ENCODE results near the gene EWSR1. TPM values are rescaled to one million over a fixed set of nuclear protein-coding genes. Genes with fewer than 3 reads are reported as not detected.
A peak's percentile ranks its signal among the peaks of the same experiment; 100 is the strongest.

The EWSR1 gene
- polyA plus RNA-seq, 1 donor from 2014 or later = 277 TPM

GRCh38 chr22:29300807-29301601, 32.9 kb downstream of the EWSR1 start:
- Histone ChIP-seq H3K4me2 (ENCODE audit: low read length) (no peak overlapping the region), H3K9me3 (ENCODE audit: low read length) (no peaks in the 10 kb centered on the region), H3K27ac (ENCODE audit: low read length) (no peak overlapping the region), H3F3A (ENCODE audit: insufficient read depth, low read length, poor library complexity, severe bottlenecking) (no peaks in the 10 kb centered on the region), H3K79me2 (replicated peaks; ENCODE audit: insufficient read depth, low read length) (no peaks in the 10 kb centered on the region), H3K27me3 (ENCODE audit: insufficient read depth, low read depth, low read length) (peaks cover 5% of the 10 kb centered on the region), H3K4me3 (ENCODE audit: low read length) (no peak overlapping the region), H3K9ac (ENCODE audit: low read length) (no peak overlapping the region), H4K20me1 (ENCODE audit: insufficient read depth) (no peaks in the 10 kb centered on the region), H2AFZ (ENCODE audit: low read depth, low read length) (no peak overlapping the region), H3K36me3 (ENCODE audit: insufficient read depth, low read length) (peaks cover 12% of the 10 kb centered on the region), H3K9me2 (ENCODE audit: insufficient read depth, low read length) (no peaks in the 10 kb centered on the region)
- peak; percentile 9 for TF ChIP-seq POLR2AphosphoS5 (IDR thresholded peaks at IDR 0.05)
- TF ChIP-seq REST (IDR thresholded peaks at IDR 0.05; ENCODE audit: borderline replicate concordance) = no peak

- H3K4me2 ChIP-seq (ENCODE audit: low read length) = no peak overlapping the region
- peaks cover 9% of the 10 kb centered on the region for H3K36me3 ChIP-seq (ENCODE audit: insufficient read depth, low read length)
- TF ChIP-seq EZH2 (IDR thresholded peaks at IDR 0.05; ENCODE audit: borderline replicate concordance, insufficient read depth, low read length, poor library complexity, severe bottlenecking) (no peak), REST (IDR thresholded peaks at IDR 0.05; ENCODE audit: borderline replicate concordance) (no peak), RAD21 (conservative IDR thresholded peaks at IDR 0.05) (no peak), EP300 (conservative IDR thresholded peaks at IDR 0.05; ENCODE audit: poor library complexity, severe bottlenecking) (no peak), SMC3 (conservative IDR thresholded peaks at IDR 0.05; ENCODE audit: poor library complexity) (no peak), CTCF (IDR thresholded peaks at IDR 0.05; ENCODE audit: poor library complexity, severe bottlenecking) (no peak), MXI1 (conservative IDR thresholded peaks at IDR 0.05; ENCODE audit: poor library complexity, severe bottlenecking) (no peak)
- no peak overlapping the region for H3K27ac ChIP-seq (ENCODE audit: low read length)
- H4K20me1 ChIP-seq (ENCODE audit: insufficient read depth) = no peaks in the 10 kb centered on the region
- no peaks in the 10 kb centered on the region for H3F3A ChIP-seq (ENCODE audit: insufficient read depth, low read length, poor library complexity, severe bottlenecking)
- peaks cover 11% of the 10 kb centered on the region for H3K27me3 ChIP-seq (ENCODE audit: insufficient read depth, low read depth, low read length)
- H3K9me3 ChIP-seq (ENCODE audit: low read length) = no peaks in the 10 kb centered on the region
- H2AFZ ChIP-seq (ENCODE audit: low read depth, low read length) = no peak overlapping the region
- no peak overlapping the region for H3K9ac ChIP-seq (ENCODE audit: low read length)
- H3K9me2 ChIP-seq (ENCODE audit: insufficient read depth, low read length) = no peaks in the 10 kb centered on the region
- no peaks in the 10 kb centered on the region for H3K79me2 ChIP-seq (replicated peaks; ENCODE audit: insufficient read depth, low read length)
- H3K4me3 ChIP-seq (ENCODE audit: low read length) = no peak overlapping the region
Observed at GRCh38 chr22:29301716-29302401, 33.8 kb downstream of the EWSR1 start.

Measured in neural cell (in vitro differentiated cells).